H1 (cell line): ENCODE results near the gene UBAP2. TPM values are rescaled to one million over a fixed set of nuclear protein-coding genes. Genes with fewer than 3 reads are reported as not detected.
A peak's percentile ranks its signal among the peaks of the same experiment; 100 is the strongest.

ENCODE experiments used
- CTCF ChIA-PET: fragments of 300-600 bp; sonication (Branson Sonifier 250); formaldehyde crosslinking; loops from one replicate; lab custom pipeline; 2021; ENCODE audit not compliant: partially characterized antibody; lab: Charles Lee
- POLR2A ChIA-PET: fragments of 300-600 bp; sonication (Branson Sonifier 250); formaldehyde crosslinking; loops from one replicate; lab custom pipeline; 2021; ENCODE audit warnings: inconsistent platforms; ENCODE audit not compliant: partially characterized antibody; lab: Charles Lee
- DNase-seq, 2 experiments: peaks; one replicate each; pipeline versions ENCODE4 v3.0.0 to v3.0.0-alpha.2; 2010 to 2022; ENCODE audit warnings: low spot score in 2 of 2, low read depth in 1 of 2, mixed read lengths in 1 of 2
- FAIRE-seq: peaks from 2 replicates; lab custom pipeline; 2011; peaks lifted over from hg19 to GRCh38; lab: Jason Lieb, UNC
- H2AFZ ChIP-seq: 2 replicates; pipeline ENCODE4 v1.8.1; 2012; ENCODE audit warnings: low read length, inconsistent platforms
- H2AK5ac ChIP-seq: 2 replicates; pipeline ENCODE4 v1.6.1; 2013; ENCODE audit warnings: low read depth, low read length
- H2BK120ac ChIP-seq: replicated peaks from 2 replicates; pipeline ENCODE3; 2013; ENCODE audit warnings: low read depth, low read length, inconsistent platforms
- H2BK12ac ChIP-seq: 2 replicates; pipeline ENCODE4 v1.6.1; 2013; ENCODE audit warnings: low read depth, low read length
- H2BK15ac ChIP-seq: 2 replicates; pipeline ENCODE4 v1.6.1; 2013; ENCODE audit warnings: low read length
- H2BK20ac ChIP-seq: 2 replicates; pipeline ENCODE4 v1.6.1; 2013; ENCODE audit warnings: low read length
- H2BK5ac ChIP-seq: 2 replicates; pipeline ENCODE4 v1.6.1; 2013; ENCODE audit warnings: low read depth, low read length
- H3K14ac ChIP-seq: 2 replicates; pipeline ENCODE4 v1.6.1; 2013; ENCODE audit warnings: inconsistent platforms; ENCODE audit not compliant: insufficient read length
- H3K18ac ChIP-seq: 2 replicates; pipeline ENCODE4 v1.6.1; 2013; ENCODE audit warnings: low read length; ENCODE audit errors: extremely low read depth
- H3K23ac ChIP-seq: 2 replicates; pipeline ENCODE4 v1.6.1; 2013; ENCODE audit warnings: inconsistent platforms; ENCODE audit not compliant: insufficient read length
- H3K23me2 ChIP-seq: 2 replicates; pipeline ENCODE4 v1.6.1; 2013; ENCODE audit warnings: low read depth, low read length
- H3K27ac ChIP-seq: 2 replicates; pipeline ENCODE4 v1.6.1; 2011; ENCODE audit warnings: low read depth, low read length, inconsistent platforms
- H3K27me3 ChIP-seq, 4 experiments: replicated peaks in 1 of 4; 1 replicate in 1 of 4; 2 replicates in 3 of 4; pipeline versions ENCODE4 v1.6.1 to v1.8.1; 2011 to 2013; ENCODE audit warnings: low read length in 3 of 4, mild to moderate bottlenecking in 3 of 4, inconsistent platforms in 2 of 4, mixed read lengths in 2 of 4, moderate library complexity in 1 of 4; ENCODE audit not compliant: control insufficient read depth in 3 of 4, insufficient read depth in 3 of 4; ENCODE audit errors: extremely low read depth in 1 of 4
- H3K36me3 ChIP-seq, 4 experiments: 2 replicates each; pipeline versions ENCODE4 v1.6.1 to v1.8.1; 2011 to 2013; ENCODE audit warnings: mild to moderate bottlenecking in 4 of 4, low read length in 3 of 4, moderate library complexity in 2 of 4, control low read depth in 1 of 4, inconsistent platforms in 1 of 4; ENCODE audit not compliant: insufficient read depth in 4 of 4, control insufficient read depth in 2 of 4
- H3K4ac ChIP-seq: replicated peaks from 2 replicates; pipeline ENCODE3; 2013; ENCODE audit warnings: low read length, low read depth, mixed read lengths, inconsistent platforms; ENCODE audit not compliant: insufficient read length
- H3K4me1 ChIP-seq, 4 experiments: replicated peaks in 1 of 4; 1 replicate in 1 of 4; 2 replicates in 3 of 4; pipeline versions ENCODE4 v1.6.1 to v1.8.1; 2011 to 2013; ENCODE audit warnings: low read length in 3 of 4, inconsistent platforms in 2 of 4, mixed read lengths in 1 of 4; ENCODE audit not compliant: insufficient read depth in 4 of 4, control insufficient read depth in 3 of 4
- H3K4me2 ChIP-seq, 2 experiments: 2 replicates each; pipeline versions ENCODE4 v1.6.1 to v1.8.1; 2011 to 2013; ENCODE audit warnings: low read depth in 2 of 2, low read length in 2 of 2, control low read depth in 1 of 2, inconsistent platforms in 1 of 2, mild to moderate bottlenecking in 1 of 2; ENCODE audit not compliant: insufficient read depth in 1 of 2
- H3K4me3 ChIP-seq, 4 experiments: fragments of 200-600, 300-600 bp in 1 of 4; sonication (generic), shearing (Covaris generic), sonication (Bioruptor Twin) in 1 of 4; 2 replicates each; pipeline versions ENCODE4 v1.5.1 to v1.8.1; 2011 to 2016; ENCODE audit warnings: low read length in 4 of 4, low read depth in 3 of 4, control low read depth in 2 of 4, inconsistent platforms in 2 of 4, mild to moderate bottlenecking in 2 of 4, mixed read lengths in 1 of 4, moderate library complexity in 1 of 4; ENCODE audit not compliant: insufficient read depth in 2 of 4; ENCODE audit errors: extremely low read depth in 1 of 4
- H3K56ac ChIP-seq: replicated peaks from 2 replicates; pipeline ENCODE3; 2013; ENCODE audit warnings: low read depth, mild to moderate bottlenecking, mixed read lengths, low read length, inconsistent platforms; ENCODE audit not compliant: insufficient read length
- H3K79me1 ChIP-seq: 2 replicates; pipeline ENCODE4 v1.6.1; 2013; ENCODE audit warnings: low read depth, low read length, control low read depth
- H3K79me2 ChIP-seq, 2 experiments: 2 replicates each; pipeline versions ENCODE4 v1.6.1 to v1.8.1; 2012 to 2013; ENCODE audit warnings: low read length in 2 of 2, mild to moderate bottlenecking in 2 of 2, inconsistent platforms in 1 of 2; ENCODE audit not compliant: insufficient read depth in 2 of 2, control insufficient read depth in 1 of 2
- H3K9ac ChIP-seq, 4 experiments: replicated peaks in 1 of 4; 1 replicate in 1 of 4; 2 replicates in 3 of 4; pipeline versions ENCODE4 v1.6.1 to v1.8.1; 2011 to 2013; ENCODE audit warnings: low read depth in 3 of 4, low read length in 3 of 4, control low read depth in 2 of 4, mild to moderate bottlenecking in 2 of 4, moderate library complexity in 2 of 4, inconsistent platforms in 1 of 4; ENCODE audit errors: extremely low read depth in 1 of 4
- H3K9me3 ChIP-seq, 2 experiments: 2 replicates each; pipeline versions ENCODE4 v1.6.1 to v1.8.1; 2012 to 2013; ENCODE audit warnings: mild to moderate bottlenecking in 2 of 2, moderate library complexity in 2 of 2, control low read depth in 1 of 2, inconsistent platforms in 1 of 2, low read depth in 1 of 2, low read length in 1 of 2, mixed read lengths in 1 of 2; ENCODE audit not compliant: insufficient read depth in 2 of 2
- H4K20me1 ChIP-seq, 2 experiments: replicated peaks in 1 of 2; 2 replicates each; pipeline versions ENCODE3 to v1.8.1; 2011 to 2013; ENCODE audit warnings: inconsistent platforms in 2 of 2, low read length in 2 of 2, mild to moderate bottlenecking in 1 of 2; ENCODE audit not compliant: insufficient read depth in 2 of 2, control insufficient read depth in 1 of 2
- H4K5ac ChIP-seq: 2 replicates; pipeline ENCODE4 v1.6.1; 2013; ENCODE audit warnings: low read length, low read depth, mixed read lengths, inconsistent platforms; ENCODE audit not compliant: insufficient read length
- H4K8ac ChIP-seq: 2 replicates; pipeline ENCODE4 v1.8.0; 2013; ENCODE audit warnings: mild to moderate bottlenecking, moderate library complexity, low read length, inconsistent platforms; ENCODE audit not compliant: insufficient read depth; ENCODE audit errors: extremely low read depth
- H4K91ac ChIP-seq: replicated peaks from 2 replicates; pipeline ENCODE3; 2013; ENCODE audit warnings: low read length, mixed read lengths, inconsistent platforms; ENCODE audit not compliant: insufficient read length
- EP300 ChIP-seq, 2 experiments: IDR thresholded peaks; 1 replicate in 1 of 2; 2 replicates in 1 of 2; pipeline ENCODE4 v1.6.1; 2011 to 2012; ENCODE audit warnings: low read depth in 2 of 2, low read length in 2 of 2, mild to moderate bottlenecking in 2 of 2, borderline replicate concordance in 1 of 2, inconsistent platforms in 1 of 2, moderate library complexity in 1 of 2
- HDAC2 ChIP-seq, 2 experiments: fragments of 300-600 bp in 1 of 2; sonication (generic) in 1 of 2; IDR thresholded peaks; 2 replicates each; pipeline ENCODE4 v1.6.1; 2011 to 2012; ENCODE audit warnings: low read depth in 2 of 2, low read length in 2 of 2, mild to moderate bottlenecking in 2 of 2, moderate library complexity in 2 of 2, borderline replicate concordance in 1 of 2, inconsistent platforms in 1 of 2
- POLR2A ChIP-seq, 2 experiments: IDR thresholded peaks; 1 replicate in 1 of 2; 2 replicates in 1 of 2; pipeline ENCODE4 v1.6.1; 2011; ENCODE audit warnings: low read depth in 2 of 2, low read length in 2 of 2, mild to moderate bottlenecking in 2 of 2; ENCODE audit errors: control extremely low read depth in 1 of 2
- POLR2AphosphoS5 ChIP-seq: IDR thresholded peaks from 2 replicates; pipeline ENCODE4 v1.6.1; 2011; ENCODE audit warnings: low read depth, low read length
- WGBS, 2 experiments: shearing (Covaris generic) in 1 of 2; methylation state at CpG; one replicate each; pipeline versions ENCODE4 v1.1.6 to v1.1.7; 2013 to 2015; ENCODE audit warnings: low lambda C conversion rate in 2 of 2, mixed read lengths in 2 of 2, inconsistent platforms in 1 of 2, low coverage in 1 of 2, missing lambda C conversion rate in 1 of 2; ENCODE audit not compliant: insufficient replicate concordance in 2 of 2, insufficient coverage in 1 of 2, insufficient read length in 1 of 2; ENCODE audit errors: extremely low coverage in 1 of 2, missing lambda C conversion rate in 1 of 2; 5-methylcytosine and 5-hydroxymethylcytosine counted together
- polyA plus RNA-seq, 7 experiments: library from polyadenylated mRNA; depleted of rRNA in 3 of 7; stranded (reverse) in 5 of 7; unstranded in 2 of 7; fragments of >200 nt in 5 of 7; fragments of 200-250 nt in 2 of 7; gene quantifications; 1 replicate in 5 of 7; 2 replicates in 1 of 7; 4 replicates in 1 of 7; pipeline versions ENCODE4 v1.2.1 to v1.2.3, GENCODE V29; 2011 to 2013; ENCODE audit warnings: missing spikeins in 2 of 7, mixed read lengths in 2 of 7
- total RNA-seq: library from RNA; stranded (reverse); fragmentation: NEBNext Ultra II Directional; extraction: Animal tissue kit (Norgen Biotek cat#: 25700); gene quantifications from 2 replicates; pipeline ENCODE4 v1.2.1, GENCODE V29; 2021

Gene UBAP2
- total and polyA plus RNA-seq, 2 of the 8 experiments (the other 6 are each of a cell fraction or from before 2014, with no cell fraction given), result 75.0 to 81.4 TPM

DNA sequence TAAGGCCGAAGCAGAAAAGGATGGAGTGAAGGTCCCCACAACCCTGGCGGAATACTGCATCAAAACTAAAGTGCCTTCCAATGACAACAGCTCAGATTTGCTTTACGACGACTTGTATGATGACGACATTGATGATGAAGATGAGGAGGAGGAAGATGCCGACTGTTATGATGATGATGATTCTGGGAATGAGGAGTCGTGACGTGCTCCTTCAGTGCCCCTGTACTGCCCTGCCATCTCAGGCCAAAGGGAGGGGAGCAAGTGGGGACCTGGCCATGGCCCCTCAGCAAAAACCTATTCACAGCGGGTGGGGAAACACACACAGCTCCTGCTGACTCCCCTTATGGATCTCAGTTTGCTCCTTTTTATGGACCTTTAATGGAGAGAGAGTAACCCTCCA, 131.7 kb downstream of the UBAP2 start:
- H3K27ac ChIP-seq, result no peak overlapping the region
- peaks cover 0 to 4% (median 0%) of the 10 kb centered on the region in 4 experiments; a peak in 1 of 7 replicates for H3K4me1 ChIP-seq
- no peaks in the 10 kb centered on the region for H3K27me3 ChIP-seq
- CTCF ChIA-PET, result interaction anchor here (1.7 to 2.8 kb wide), 3 partner anchors 10 to 103 kb away, joined by 3 to 8 read pairs (median 7); no protein-coding TSS in a partner anchor
- no peak overlapping the region for H4K8ac ChIP-seq
- H3K23ac ChIP-seq, result no peak overlapping the region
- no peak overlapping the region for H2BK20ac ChIP-seq
- no peak for FAIRE-seq
- H2AFZ ChIP-seq, result no peak overlapping the region
- H3K4me2 ChIP-seq, result no peak overlapping the region
- H3K9me3 ChIP-seq, result no peaks in the 10 kb centered on the region
- H3K56ac ChIP-seq, result no peak overlapping the region
- no peak for DNase-seq
- no peak overlapping the region for H2AK5ac ChIP-seq
- H3K4ac ChIP-seq, result no peak overlapping the region
- no peak overlapping the region for H2BK120ac ChIP-seq
- H3K9ac ChIP-seq, result no peak overlapping the region
- no peaks in the 10 kb centered on the region for H3K23me2 ChIP-seq
- H3K79me2 ChIP-seq, result no peaks in the 10 kb centered on the region
- H3K4me3 ChIP-seq, result no peak overlapping the region
- H4K20me1 ChIP-seq, result peaks cover 0 to 2% of the 10 kb centered on the region in 2 experiments
- H3K36me3 ChIP-seq, result peaks cover 7 to 67% (median 24%) of the 10 kb centered on the region in 4 experiments
- no peak overlapping the region for H3K14ac ChIP-seq
- no peak overlapping the region for H4K91ac ChIP-seq
- no peak overlapping the region for H2BK15ac ChIP-seq
- H2BK5ac ChIP-seq, result no peak overlapping the region
- H3K18ac ChIP-seq, result no peak overlapping the region
- no peak overlapping the region for H2BK12ac ChIP-seq
- no peak overlapping the region for H4K5ac ChIP-seq
- TF ChIP-seq HDAC2 (IDR thresholded peaks at IDR 0.05; ENCODE audit: borderline replicate concordance in 1 of 2, low read depth in 2 of 2, low read length in 2 of 2), result no peak
- TF ChIP-seq POLR2AphosphoS5, result peak; percentile 74; the same call in 1 of the 2 replicates
- TF ChIP-seq EP300 (IDR thresholded peaks at IDR 0.05; ENCODE audit: borderline replicate concordance in 1 of 2, low read depth in 2 of 2, low read length in 2 of 2), result no peak
- TF ChIP-seq POLR2A (IDR thresholded peaks at IDR 0.05; ENCODE audit: control extremely low read depth in 1 of 2, low read depth in 2 of 2, low read length in 2 of 2), result peak in 1 of 2 experiments; percentile 54; a peak in 1 of 3 replicates
- TF ChIP-seq, all 59 proteins: peak for 2
- POLR2A ChIA-PET, result interaction anchor here (0.8 kb wide), 1 partner anchor 11 kb away, joined by 4 read pairs; no protein-coding TSS in a partner anchor
- WGBS, 2 experiments, result 88% methylated on average over 9 of the region's 9 CpGs; no CpG with 5 or more reads in 1 of the 2 experiments
- H3K79me1 ChIP-seq, result no peaks in the 10 kb centered on the region
